KMS-11 (cell line): ENCODE results near the gene PIM1.

ENCODE experiments used
- H2AFZ ChIP-seq: fragments of 200-600 bp; sonication (generic); 2 replicates; pipeline ENCODE4 v1.6.1; 2016; ENCODE audit warnings: antibody characterized with exemption, mixed run types, low read depth
- H3K27ac ChIP-seq: fragments of 200-600 bp; sonication (generic); 2 replicates; pipeline ENCODE4 v1.6.1; 2016; ENCODE audit warnings: mild to moderate bottlenecking, mixed run types
- H3K27me3 ChIP-seq: fragments of 200-600 bp; sonication (generic); 2 replicates; pipeline ENCODE4 v1.6.1; 2017; ENCODE audit warnings: mild to moderate bottlenecking, low read depth, mixed run types, moderate library complexity; ENCODE audit not compliant: insufficient read depth
- H3K36me3 ChIP-seq: fragments of 200-600 bp; sonication (generic); 2 replicates; pipeline ENCODE4 v1.6.1; 2017; ENCODE audit warnings: mild to moderate bottlenecking, mixed run types; ENCODE audit not compliant: insufficient read depth
- H3K4me1 ChIP-seq: fragments of 200-600 bp; sonication (generic); 2 replicates; pipeline ENCODE4 v1.6.1; 2016; ENCODE audit warnings: mild to moderate bottlenecking, low read depth, mixed run types; ENCODE audit not compliant: poor library complexity, severe bottlenecking
- H3K4me2 ChIP-seq: fragments of 200-600 bp; sonication (generic); 2 replicates; pipeline ENCODE4 v1.7.0; 2016; ENCODE audit warnings: mild to moderate bottlenecking, mixed run types
- H3K4me3 ChIP-seq: fragments of 200-600 bp; sonication (generic); IDR thresholded peaks from 2 replicates; pipeline ENCODE4 v1.6.1; 2017; ENCODE audit warnings: low read depth, low read length, mixed read lengths; ENCODE audit not compliant: insufficient read depth
- H3K79me2 ChIP-seq: fragments of 200-600 bp; sonication (generic); 2 replicates; pipeline ENCODE4 v1.6.1; 2016; ENCODE audit warnings: low read depth, mixed run types; ENCODE audit not compliant: insufficient read depth
- H3K9ac ChIP-seq: fragments of 200-600 bp; sonication (generic); 2 replicates; pipeline ENCODE4 v1.6.1; 2016; ENCODE audit warnings: mild to moderate bottlenecking, mixed run types
- H4K20me1 ChIP-seq: fragments of 200-600 bp; sonication (generic); 2 replicates; pipeline ENCODE4 v1.6.1; 2016; ENCODE audit warnings: mild to moderate bottlenecking, mixed run types; ENCODE audit not compliant: insufficient read depth
- TF ChIP-seq, protein P1 (sequence below): fragments of 200-600 bp; sonication (generic); conservative IDR thresholded peaks from 2 replicates; pipeline ENCODE4 v1.6.1; 2017; ENCODE audit warnings: low read depth, mild to moderate bottlenecking, antibody characterized with exemption, low read length, moderate library complexity, mixed read lengths

Gene PIM1

DNA sequence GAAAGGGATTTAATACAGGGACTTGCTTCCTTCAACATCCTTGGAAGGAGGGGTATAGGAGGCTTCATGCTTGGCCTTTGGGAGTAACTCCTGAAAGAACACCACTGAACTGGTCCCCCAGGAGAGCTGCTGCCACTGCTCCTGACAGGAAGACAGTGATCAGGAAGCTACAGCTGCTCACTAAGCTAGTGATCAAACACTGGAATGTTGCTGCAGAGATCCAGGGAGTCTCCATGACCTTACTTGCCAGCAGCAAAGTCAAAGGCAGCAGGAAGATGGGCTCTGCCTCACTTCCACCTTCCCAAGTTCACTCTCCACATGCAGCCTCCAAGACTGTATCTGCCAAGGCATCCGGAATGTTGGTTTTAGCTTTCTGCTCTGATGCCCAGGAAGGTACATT, 31.8 kb downstream of the PIM1 start:
- Histone ChIP-seq H3K4me1 (no peaks in the 10 kb centered on the region), H3K4me2 (no peak overlapping the region), H3K36me3 (no peaks in the 10 kb centered on the region), H2AFZ (no peak overlapping the region), H3K27ac (no peak overlapping the region), H3K9ac (no peak overlapping the region), H4K20me1 (no peaks in the 10 kb centered on the region), H3K27me3 (no peaks in the 10 kb centered on the region), H3K79me2 (no peaks in the 10 kb centered on the region), H3K4me3 (no peak overlapping the region)
- TF ChIP-seq, protein P1, sequence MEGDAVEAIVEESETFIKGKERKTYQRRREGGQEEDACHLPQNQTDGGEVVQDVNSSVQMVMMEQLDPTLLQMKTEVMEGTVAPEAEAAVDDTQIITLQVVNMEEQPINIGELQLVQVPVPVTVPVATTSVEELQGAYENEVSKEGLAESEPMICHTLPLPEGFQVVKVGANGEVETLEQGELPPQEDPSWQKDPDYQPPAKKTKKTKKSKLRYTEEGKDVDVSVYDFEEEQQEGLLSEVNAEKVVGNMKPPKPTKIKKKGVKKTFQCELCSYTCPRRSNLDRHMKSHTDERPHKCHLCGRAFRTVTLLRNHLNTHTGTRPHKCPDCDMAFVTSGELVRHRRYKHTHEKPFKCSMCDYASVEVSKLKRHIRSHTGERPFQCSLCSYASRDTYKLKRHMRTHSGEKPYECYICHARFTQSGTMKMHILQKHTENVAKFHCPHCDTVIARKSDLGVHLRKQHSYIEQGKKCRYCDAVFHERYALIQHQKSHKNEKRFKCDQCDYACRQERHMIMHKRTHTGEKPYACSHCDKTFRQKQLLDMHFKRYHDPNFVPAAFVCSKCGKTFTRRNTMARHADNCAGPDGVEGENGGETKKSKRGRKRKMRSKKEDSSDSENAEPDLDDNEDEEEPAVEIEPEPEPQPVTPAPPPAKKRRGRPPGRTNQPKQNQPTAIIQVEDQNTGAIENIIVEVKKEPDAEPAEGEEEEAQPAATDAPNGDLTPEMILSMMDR = no peak

DNA sequence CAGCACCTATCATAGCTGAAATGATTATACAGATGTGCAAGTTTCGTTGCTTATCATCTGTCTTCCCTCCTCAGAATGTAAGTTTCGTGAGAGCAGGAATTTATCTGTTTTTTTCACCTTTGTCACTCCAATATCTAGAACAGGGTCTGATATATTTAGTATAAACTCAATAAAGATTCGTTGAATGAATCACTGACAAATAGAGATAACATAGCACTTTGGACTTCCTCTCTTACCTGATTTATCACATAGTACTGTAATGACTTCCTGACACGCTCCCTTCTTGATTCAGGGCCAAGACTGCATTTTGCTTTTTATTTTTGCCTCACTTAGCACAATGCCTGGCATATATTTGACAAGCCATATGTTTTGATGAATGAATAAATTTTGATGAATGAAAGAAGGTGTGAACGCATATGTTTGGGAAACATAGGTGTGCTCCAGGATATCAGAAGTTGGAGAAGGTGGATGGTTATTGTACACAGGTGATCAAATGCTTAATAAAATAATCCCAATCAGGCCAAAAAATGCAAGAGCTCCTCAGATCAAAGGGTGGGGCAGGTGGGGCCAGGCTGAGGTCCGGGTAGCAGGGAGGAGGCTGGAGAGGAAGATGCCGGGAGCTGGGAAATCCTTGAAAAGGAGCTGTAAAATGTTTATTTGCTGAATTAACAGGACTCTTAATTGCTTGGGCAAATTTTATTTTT, 33.0 kb downstream of the PIM1 start:
- no peaks in the 10 kb centered on the region for H3K36me3 ChIP-seq
- H3K4me1 ChIP-seq = peaks cover 6% of the 10 kb centered on the region
- H4K20me1 ChIP-seq = no peaks in the 10 kb centered on the region
- H3K79me2 ChIP-seq = no peaks in the 10 kb centered on the region
- no peak overlapping the region for H3K4me2 ChIP-seq
- TF ChIP-seq, protein P1 = no peak
- H3K27me3 ChIP-seq = no peaks in the 10 kb centered on the region
- H3K9ac ChIP-seq = no peak overlapping the region
- no peak overlapping the region for H3K27ac ChIP-seq
- no peak overlapping the region for H3K4me3 ChIP-seq
- H2AFZ ChIP-seq = no peak overlapping the region

DNA sequence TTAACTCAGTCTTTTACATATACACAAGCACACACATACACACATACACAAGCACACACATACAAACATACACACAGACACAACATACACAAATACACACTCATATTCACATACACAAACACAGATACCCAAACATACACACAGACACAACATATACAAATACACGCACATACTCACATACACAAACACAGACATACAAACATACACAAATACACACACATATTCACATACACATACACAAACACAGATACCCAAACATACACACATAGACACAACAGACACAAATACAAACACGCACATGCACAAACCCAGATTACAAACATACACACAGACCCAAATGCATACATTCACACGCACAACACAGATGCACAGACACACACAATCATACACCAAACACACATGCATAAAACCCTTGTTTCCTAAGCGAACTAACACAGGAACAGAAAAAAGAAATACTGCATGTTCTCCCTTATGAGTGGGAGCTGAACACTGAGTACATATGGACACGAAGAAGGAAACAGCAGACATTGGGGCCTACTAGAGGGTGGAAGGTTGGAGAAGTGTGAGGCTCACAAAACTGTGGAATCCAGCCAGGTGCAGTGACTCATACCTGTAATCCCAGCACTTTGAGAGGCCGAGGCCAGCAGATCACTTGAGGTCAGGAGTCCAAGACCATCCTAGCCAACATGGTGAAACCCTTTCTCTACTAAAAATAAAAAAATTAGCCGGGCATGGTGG, 34.2 kb downstream of the PIM1 start:
- Histone ChIP-seq H3K27ac (no peak overlapping the region), H3K79me2 (no peaks in the 10 kb centered on the region), H3K27me3 (no peaks in the 10 kb centered on the region), H3K4me2 (no peak overlapping the region), H3K4me3 (no peak overlapping the region), H4K20me1 (no peaks in the 10 kb centered on the region), H2AFZ (no peak overlapping the region), H3K36me3 (no peaks in the 10 kb centered on the region), H3K4me1 (peaks cover 6% of the 10 kb centered on the region), H3K9ac (no peak overlapping the region)
- TF ChIP-seq, protein P1 = no peak

DNA sequence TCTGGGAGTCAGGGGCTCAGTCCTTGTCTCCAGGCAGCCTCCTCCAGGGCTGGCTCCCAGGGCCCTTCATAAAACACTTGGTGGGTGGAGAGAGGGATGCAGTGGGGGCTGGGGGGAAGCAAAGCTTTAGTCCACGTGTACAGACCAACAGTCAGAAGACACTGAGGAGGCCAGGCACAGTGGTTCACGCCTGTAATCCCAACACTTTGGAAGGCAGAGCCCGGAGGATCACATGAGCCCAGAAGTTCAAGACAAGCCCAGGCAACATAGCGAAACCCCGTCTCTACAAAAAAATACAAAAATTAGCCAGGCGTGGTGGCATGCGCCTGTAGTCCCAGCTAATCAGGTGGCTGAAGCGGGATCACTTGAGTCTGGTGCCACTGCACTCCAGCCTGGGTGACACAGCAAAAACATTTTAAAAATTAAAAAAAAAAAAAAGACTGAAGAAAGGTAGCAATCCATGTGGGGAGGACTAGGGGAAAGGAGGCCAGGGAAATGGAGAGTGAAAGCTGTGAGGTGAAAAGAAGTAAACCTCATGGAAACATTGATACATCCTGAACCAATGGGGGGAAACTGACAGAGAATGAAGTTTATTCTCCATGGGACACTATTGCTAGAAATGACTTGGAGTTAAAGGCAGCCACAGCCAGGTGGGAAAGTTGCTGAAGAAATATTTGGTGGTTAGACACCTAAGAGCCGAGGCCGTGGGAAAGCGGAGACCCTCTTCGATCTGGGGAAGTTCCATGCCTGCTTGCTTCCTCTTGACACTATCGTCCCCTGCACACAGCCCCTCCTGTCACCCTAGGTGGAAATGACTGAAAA, 35.4 kb downstream of the PIM1 start:
- H3K27ac ChIP-seq = no peak overlapping the region
- no peaks in the 10 kb centered on the region for H3K36me3 ChIP-seq
- no peaks in the 10 kb centered on the region for H3K27me3 ChIP-seq
- H2AFZ ChIP-seq = no peak overlapping the region
- H3K4me3 ChIP-seq = no peak overlapping the region
- H3K9ac ChIP-seq = no peak overlapping the region
- TF ChIP-seq, protein P1 = no peak
- H4K20me1 ChIP-seq = no peaks in the 10 kb centered on the region
- peaks cover 6% of the 10 kb centered on the region for H3K4me1 ChIP-seq
- H3K4me2 ChIP-seq = no peak overlapping the region
- H3K79me2 ChIP-seq = no peaks in the 10 kb centered on the region
